H9 (cell line): ENCODE data around the gene CD300H. TPM values are rescaled to one million over a fixed set of nuclear protein-coding genes. Genes with fewer than 3 reads are reported as not detected.

Source experiments
- DNase-seq: peaks from one replicate; pipeline ENCODE4 v3.0.0-alpha.2; 2017
- H2AFZ ChIP-seq: one replicate; pipeline ENCODE4 v1.6.1; 2013; ENCODE audit warnings: mild to moderate bottlenecking, low read length, control low read depth, moderate library complexity
- H2AK5ac ChIP-seq: 2 replicates; pipeline ENCODE4 v1.6.1; 2013; ENCODE audit warnings: low read length, control low read depth, mixed read lengths; ENCODE audit not compliant: insufficient read length
- H2BK120ac ChIP-seq: one replicate; pipeline ENCODE4 v1.6.1; 2013; ENCODE audit warnings: low read depth, mild to moderate bottlenecking, low read length, control low read depth, inconsistent platforms; ENCODE audit not compliant: poor library complexity, severe bottlenecking
- H2BK12ac ChIP-seq: 2 replicates; pipeline ENCODE4 v1.6.1; 2013; ENCODE audit warnings: low read length, control low read depth, mixed read lengths, low read depth; ENCODE audit not compliant: insufficient read length
- H2BK15ac ChIP-seq: 2 replicates; pipeline ENCODE4 v1.6.1; 2013; ENCODE audit warnings: low read depth, low read length, control low read depth
- H2BK20ac ChIP-seq: one replicate; pipeline ENCODE4 v1.6.1; 2013; ENCODE audit warnings: low read depth, mild to moderate bottlenecking, low read length, control low read depth, inconsistent platforms; ENCODE audit not compliant: poor library complexity, severe bottlenecking
- H2BK5ac ChIP-seq: 2 replicates; pipeline ENCODE4 v1.6.1; 2013; ENCODE audit warnings: low read length, control low read depth, mixed read lengths; ENCODE audit not compliant: insufficient read length
- H3K14ac ChIP-seq: 2 replicates; pipeline ENCODE4 v1.6.1; 2013; ENCODE audit warnings: low read length, control low read depth; ENCODE audit not compliant: insufficient read depth
- H3K18ac ChIP-seq: 2 replicates; pipeline ENCODE4 v1.6.1; 2013; ENCODE audit warnings: low read depth, mild to moderate bottlenecking, mixed read lengths, low read length, control low read depth; ENCODE audit not compliant: insufficient read length
- H3K23ac ChIP-seq: 2 replicates; pipeline ENCODE4 v1.6.1; 2013; ENCODE audit warnings: low read length, control low read depth, mixed read lengths, low read depth; ENCODE audit not compliant: insufficient read length
- H3K23me2 ChIP-seq: 2 replicates; pipeline ENCODE4 v1.6.1; 2013; ENCODE audit warnings: low read depth, mild to moderate bottlenecking, mixed read lengths, low read length, control low read depth; ENCODE audit not compliant: insufficient read length, poor library complexity, severe bottlenecking
- H3K27ac ChIP-seq: 2 replicates; pipeline ENCODE4 v1.5.1; 2013; ENCODE audit warnings: low read length, control low read depth, mixed read lengths, low read depth; ENCODE audit not compliant: insufficient read length
- H3K27me3 ChIP-seq: 2 replicates; pipeline ENCODE4 v1.6.1; 2013; ENCODE audit warnings: low read length, control low read depth, inconsistent platforms; ENCODE audit not compliant: insufficient read depth
- H3K4ac ChIP-seq: 2 replicates; pipeline ENCODE4 v1.6.1; 2013; ENCODE audit warnings: low read depth, mild to moderate bottlenecking, control low read depth, inconsistent platforms, low read length, moderate library complexity
- H3K4me1 ChIP-seq: 2 replicates; pipeline ENCODE4 v1.6.1; 2013; ENCODE audit warnings: low read length, control low read depth, inconsistent platforms; ENCODE audit not compliant: insufficient read depth
- H3K4me2 ChIP-seq: 2 replicates; pipeline ENCODE4 v1.6.1; 2013; ENCODE audit warnings: low read length, control low read depth, mixed read lengths; ENCODE audit not compliant: insufficient read length, insufficient read depth
- H3K56ac ChIP-seq: 2 replicates; pipeline ENCODE4 v1.6.1; 2013; ENCODE audit warnings: low read depth, mild to moderate bottlenecking, mixed read lengths, low read length, control low read depth; ENCODE audit not compliant: insufficient read length
- H3K79me1 ChIP-seq: 2 replicates; pipeline ENCODE4 v1.6.1; 2013; ENCODE audit warnings: low read depth, mild to moderate bottlenecking, moderate library complexity, low read length, control low read depth, inconsistent platforms; ENCODE audit not compliant: insufficient read depth, poor library complexity, severe bottlenecking
- H3K79me2 ChIP-seq: 2 replicates; pipeline ENCODE4 v1.6.1; 2013; ENCODE audit warnings: low read length, control low read depth, inconsistent platforms; ENCODE audit not compliant: insufficient read depth
- H3K9ac ChIP-seq: 2 replicates; pipeline ENCODE4 v1.6.1; 2013; ENCODE audit warnings: low read length, control low read depth, mixed read lengths; ENCODE audit not compliant: insufficient read length; ENCODE audit errors: extremely low read depth
- H3K9me3 ChIP-seq: one replicate; pipeline ENCODE4 v1.6.1; 2013; ENCODE audit warnings: low read depth, low read length, inconsistent platforms; ENCODE audit not compliant: control insufficient read depth
- H3T11ph ChIP-seq: one replicate; pipeline ENCODE4 v1.6.1; 2013; ENCODE audit warnings: mild to moderate bottlenecking, low read length, control low read depth, inconsistent platforms
- H4K20me1 ChIP-seq: one replicate; pipeline ENCODE4 v1.6.1; 2013; ENCODE audit not compliant: control insufficient read depth, insufficient read length, insufficient read depth
- H4K5ac ChIP-seq: 2 replicates; pipeline ENCODE4 v1.6.1; 2013; ENCODE audit warnings: low read depth, mild to moderate bottlenecking, mixed read lengths, low read length, control low read depth; ENCODE audit not compliant: insufficient read length
- H4K8ac ChIP-seq: replicated peaks from 2 replicates; pipeline ENCODE4 v1.6.1; 2013; ENCODE audit warnings: low read length, control low read depth, mixed read lengths, low read depth; ENCODE audit not compliant: insufficient read length
- H4K91ac ChIP-seq: 2 replicates; pipeline ENCODE4 v1.6.1; 2013; ENCODE audit warnings: low read depth, mild to moderate bottlenecking, moderate library complexity, mixed read lengths, low read length, control low read depth; ENCODE audit not compliant: insufficient read length
- H3K27ac Mint-ChIP-seq, 3 experiments: 2 replicates in 2 of 3; 3 replicates in 1 of 3; pipeline ENCODE4 v1.8.0; 2020 to 2021; ENCODE audit warnings: mixed read lengths in 3 of 3, mild to moderate bottlenecking in 1 of 3, moderate library complexity in 1 of 3
- H3K27me3 Mint-ChIP-seq: 2 replicates; pipeline ENCODE4 v1.8.0; 2021; ENCODE audit warnings: low read depth, mild to moderate bottlenecking, moderate library complexity, mixed read lengths
- H3K36me3 Mint-ChIP-seq, 3 experiments: 2 replicates in 2 of 3; 3 replicates in 1 of 3; pipeline ENCODE4 v1.8.0; 2020 to 2021; ENCODE audit warnings: low read depth in 3 of 3, mixed read lengths in 3 of 3; ENCODE audit not compliant: insufficient read depth in 1 of 3
- H3K4me1 Mint-ChIP-seq, 2 experiments: 2 replicates each; pipeline ENCODE4 v1.8.0; 2020; ENCODE audit warnings: mixed read lengths in 2 of 2
- H3K4me3 Mint-ChIP-seq, 2 experiments: 2 replicates in 1 of 2; 3 replicates in 1 of 2; pipeline ENCODE4 v1.8.0; 2020 to 2021; ENCODE audit warnings: mild to moderate bottlenecking in 2 of 2, mixed read lengths in 2 of 2, moderate library complexity in 1 of 2
- H3K9me3 Mint-ChIP-seq, 2 experiments: 2 replicates in 1 of 2; 3 replicates in 1 of 2; pipeline ENCODE4 v1.8.0; 2020; ENCODE audit warnings: mild to moderate bottlenecking in 2 of 2, mixed read lengths in 2 of 2, moderate library complexity in 1 of 2
- WGBS: extraction: QIAGEN DNeasy Blood & Tissue Kit; methylation state at CpG from one replicate; pipeline ENCODE4 v1.1.7; 2013; ENCODE audit warnings: missing lambda C conversion rate, low lambda C conversion rate, mixed read lengths; ENCODE audit not compliant: insufficient read length; ENCODE audit errors: extremely low coverage; 5-methylcytosine and 5-hydroxymethylcytosine counted together
- total RNA-seq: library from RNA; stranded (reverse); gene quantifications from 2 replicates; pipeline ENCODE4 v1.2.1, GENCODE V29; 2021
- TF ChIP-seq, protein P1 (sequence below): fragments of 200-600 bp; sonication (generic); conservative IDR thresholded peaks from 3 replicates; pipeline ENCODE4 v1.8.0; 2021; ENCODE audit warnings: antibody characterized with exemption, mild to moderate bottlenecking

Gene CD300H
- total RNA-seq, 1 experiment from 2014 or later = not detected

DNA sequence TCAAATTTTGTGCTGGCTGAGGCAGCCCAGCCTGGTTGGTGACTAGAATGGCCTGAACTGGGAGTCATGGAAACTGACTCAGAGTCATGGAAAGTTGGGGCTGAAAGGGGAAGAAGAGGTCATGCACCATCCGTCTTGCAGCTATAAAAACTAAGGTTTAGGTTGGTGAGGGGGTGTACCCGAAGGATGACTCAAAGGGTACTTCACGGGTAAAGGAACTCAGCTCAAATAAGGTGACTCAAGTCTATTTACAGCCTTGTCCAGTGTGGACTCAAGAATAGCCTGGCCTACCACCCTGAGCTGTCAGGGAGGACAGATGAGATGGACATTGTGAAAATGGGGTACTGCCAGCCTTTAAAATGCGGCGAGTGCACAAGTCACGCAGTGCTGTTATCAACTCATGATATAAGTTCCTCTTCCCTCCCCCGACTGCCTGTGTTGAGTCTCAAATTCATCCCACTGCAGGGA is 54.7 kb downstream of the CD300H start:
- H3K27ac ChIP-seq = no peak overlapping the region
- no peaks in the 10 kb centered on the region for H4K20me1 ChIP-seq
- no peak overlapping the region for H4K8ac ChIP-seq
- no CpG with 5 or more reads among the region's 7 CpGs for WGBS
- no peak overlapping the region for H2BK20ac ChIP-seq
- no peaks in the 10 kb centered on the region for H3K79me2 ChIP-seq
- H3K18ac ChIP-seq = no peak overlapping the region
- H3K27me3 ChIP-seq = 0 out of 2 replicates have a peak, but pooled peaks cover 1% of the 10 kb centered on the region
- H2BK12ac ChIP-seq = no peak overlapping the region
- no peak overlapping the region for H3K14ac ChIP-seq
- H3K9me3 Mint-ChIP-seq = peaks cover 16 to 18% of the 10 kb centered on the region in 2 experiments
- H2BK120ac ChIP-seq = no peak overlapping the region
- no peak overlapping the region for H3K4ac ChIP-seq
- H3K56ac ChIP-seq = no peak overlapping the region
- no peak overlapping the region for H3K4me3 Mint-ChIP-seq
- no peak overlapping the region for H3K9ac ChIP-seq
- no peak overlapping the region for H2AFZ ChIP-seq
- H4K5ac ChIP-seq = no peak overlapping the region
- H3T11ph ChIP-seq = no peak overlapping the region
- no peak for DNase-seq
- H3K4me1 Mint-ChIP-seq = no peaks in the 10 kb centered on the region
- no peak overlapping the region for H3K27ac Mint-ChIP-seq
- no peak overlapping the region for H4K91ac ChIP-seq
- H3K27me3 Mint-ChIP-seq = peaks cover 57% of the 10 kb centered on the region
- H3K4me1 ChIP-seq = no peaks in the 10 kb centered on the region
- H3K23me2 ChIP-seq = no peaks in the 10 kb centered on the region
- TF ChIP-seq, protein P1, sequence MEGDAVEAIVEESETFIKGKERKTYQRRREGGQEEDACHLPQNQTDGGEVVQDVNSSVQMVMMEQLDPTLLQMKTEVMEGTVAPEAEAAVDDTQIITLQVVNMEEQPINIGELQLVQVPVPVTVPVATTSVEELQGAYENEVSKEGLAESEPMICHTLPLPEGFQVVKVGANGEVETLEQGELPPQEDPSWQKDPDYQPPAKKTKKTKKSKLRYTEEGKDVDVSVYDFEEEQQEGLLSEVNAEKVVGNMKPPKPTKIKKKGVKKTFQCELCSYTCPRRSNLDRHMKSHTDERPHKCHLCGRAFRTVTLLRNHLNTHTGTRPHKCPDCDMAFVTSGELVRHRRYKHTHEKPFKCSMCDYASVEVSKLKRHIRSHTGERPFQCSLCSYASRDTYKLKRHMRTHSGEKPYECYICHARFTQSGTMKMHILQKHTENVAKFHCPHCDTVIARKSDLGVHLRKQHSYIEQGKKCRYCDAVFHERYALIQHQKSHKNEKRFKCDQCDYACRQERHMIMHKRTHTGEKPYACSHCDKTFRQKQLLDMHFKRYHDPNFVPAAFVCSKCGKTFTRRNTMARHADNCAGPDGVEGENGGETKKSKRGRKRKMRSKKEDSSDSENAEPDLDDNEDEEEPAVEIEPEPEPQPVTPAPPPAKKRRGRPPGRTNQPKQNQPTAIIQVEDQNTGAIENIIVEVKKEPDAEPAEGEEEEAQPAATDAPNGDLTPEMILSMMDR = no peak
- H3K36me3 Mint-ChIP-seq = peaks cover 11 to 12% (median 12%) of the 10 kb centered on the region in 3 experiments
- no peak overlapping the region for H2BK5ac ChIP-seq
- H3K23ac ChIP-seq = no peak overlapping the region
- H2BK15ac ChIP-seq = no peak overlapping the region
- H3K4me2 ChIP-seq = no peak overlapping the region
- H3K79me1 ChIP-seq = no peaks in the 10 kb centered on the region
- no peak overlapping the region for H2AK5ac ChIP-seq
- H3K9me3 ChIP-seq = peaks cover 8% of the 10 kb centered on the region
